B cell (primary cell): ENCODE data around the gene KRTAP10-1. TPM values are rescaled to one million over a fixed set of nuclear protein-coding genes. Genes with fewer than 3 reads are reported as not detected.

Experiments used
- ATAC-seq: fragments of 200-7000 bp; cut with Tn5 transposase; one replicate; pipeline ENCODE4 v1.10.0; 2021; ENCODE audit warnings: low read depth, mild to moderate bottlenecking, moderate number of reproducible peaks, moderate library complexity
- CTCF ChIA-PET: fragments of 350-600 bp; sonication (Branson Sonifier 250); formaldehyde crosslinking; loops from one replicate; lab custom pipeline; 2021; ENCODE audit warnings: antibody characterized with exemption, inconsistent platforms; lab: Charles Lee
- POLR2A ChIA-PET: fragments of 350-600 bp; sonication (Branson Sonifier 250); formaldehyde crosslinking; loops from one replicate; lab custom pipeline; 2021; ENCODE audit warnings: antibody characterized with exemption; lab: Charles Lee
- DNase-seq: peaks from one replicate; pipeline ENCODE4 v3.0.0; 2013
- H2AFZ ChIP-seq: 2 replicates; pipeline ENCODE4 v1.6.1; 2012; ENCODE audit warnings: mild to moderate bottlenecking, low read depth, low read length; ENCODE audit not compliant: insufficient read depth, poor library complexity, severe bottlenecking
- H3K27ac ChIP-seq, 2 donors: 1 replicate in 1 of 2; 2 replicates in 1 of 2; pipeline ENCODE4 v1.5.1; 2012 to 2013; ENCODE audit warnings: low read length in 2 of 2, mild to moderate bottlenecking in 2 of 2, moderate library complexity in 1 of 2
- H3K27me3 ChIP-seq, 4 experiments: fragments of 200-600 bp in 1 of 4; sonication (generic) in 1 of 4; replicated peaks in 1 of 4; 1 replicate in 2 of 4; 2 replicates in 2 of 4; pipeline versions ENCODE4 v1.6.1 to v1.7.0; 2013 to 2016; ENCODE audit warnings: low read length in 3 of 4, mild to moderate bottlenecking in 2 of 4, mixed read lengths in 1 of 4, moderate library complexity in 1 of 4; ENCODE audit not compliant: insufficient read depth in 4 of 4, control insufficient read depth in 3 of 4; ENCODE audit errors: control extremely low read depth in 1 of 4
- H3K36me3 ChIP-seq, 2 experiments: replicated peaks in 1 of 2; 1 replicate in 1 of 2; 2 replicates in 1 of 2; pipeline versions ENCODE4 v1.6.1 to v1.7.1; 2013; ENCODE audit warnings: low read length in 1 of 2; ENCODE audit not compliant: insufficient read depth in 2 of 2, control insufficient read depth in 1 of 2; ENCODE audit errors: control extremely low read depth in 1 of 2, extremely low read depth in 1 of 2
- H3K4me1 ChIP-seq, 2 donors: fragments of 200-600 bp in 1 of 2; sonication (generic) in 1 of 2; 1 replicate in 1 of 2; 2 replicates in 1 of 2; pipeline versions ENCODE4 v1.5.1 to v1.6.1; 2013 to 2017; ENCODE audit warnings: low read length in 2 of 2; ENCODE audit not compliant: control insufficient read depth in 2 of 2, insufficient read depth in 2 of 2
- H3K4me2 ChIP-seq: replicated peaks from 2 replicates; pipeline ENCODE3; 2012; ENCODE audit warnings: mild to moderate bottlenecking, low read depth, low read length; ENCODE audit not compliant: poor library complexity, severe bottlenecking
- H3K4me3 ChIP-seq, 5 experiments: fragments of 200-600 bp in 1 of 5; sonication (generic) in 1 of 5; 1 replicate in 3 of 5; 2 replicates in 2 of 5; pipeline versions ENCODE4 v1.5.1 to v1.7.0; 2011 to 2016; ENCODE audit warnings: low read length in 4 of 5, mild to moderate bottlenecking in 4 of 5, low read depth in 2 of 5, control low read depth in 1 of 5, moderate library complexity in 1 of 5; ENCODE audit not compliant: insufficient read depth in 1 of 5; ENCODE audit errors: control extremely low read depth in 1 of 5, extremely low read depth in 1 of 5
- H3K79me2 ChIP-seq: fragments of 200-600 bp; sonication (generic); one replicate; pipeline ENCODE4 v1.6.0; 2016; ENCODE audit warnings: low read length; ENCODE audit not compliant: control insufficient read depth, insufficient read depth
- H3K9ac ChIP-seq: fragments of 200-600 bp; sonication (generic); 2 replicates; pipeline ENCODE4 v1.6.1; 2017; ENCODE audit warnings: mild to moderate bottlenecking, low read length, moderate library complexity
- H3K9me3 ChIP-seq, 3 donors: one replicate each; pipeline versions ENCODE4 v1.6.1 to v1.7.1; 2013; ENCODE audit warnings: low read length in 2 of 3; ENCODE audit not compliant: control insufficient read depth in 2 of 3, insufficient read depth in 1 of 3; ENCODE audit errors: control extremely low read depth in 1 of 3
- H4K20me1 ChIP-seq: 2 replicates; pipeline ENCODE4 v1.6.0; 2012; ENCODE audit warnings: mild to moderate bottlenecking, low read length; ENCODE audit not compliant: insufficient read depth, control insufficient read depth, poor library complexity, severe bottlenecking
- H3K27ac Mint-ChIP-seq: one replicate; pipeline ENCODE4 v1.8.0; 2021; ENCODE audit warnings: mixed read lengths
- H3K27me3 Mint-ChIP-seq: one replicate; pipeline ENCODE4 v1.8.0; 2021; ENCODE audit warnings: mixed read lengths
- H3K4me1 Mint-ChIP-seq: one replicate; pipeline ENCODE4 v1.8.0; 2021; ENCODE audit warnings: mixed read lengths
- H3K4me3 Mint-ChIP-seq: one replicate; pipeline ENCODE4 v1.8.0; 2021; ENCODE audit warnings: mixed read lengths
- H3K9me3 Mint-ChIP-seq: one replicate; pipeline ENCODE4 v1.8.0; 2022; ENCODE audit warnings: mixed read lengths; ENCODE audit not compliant: insufficient read depth
- CTCF ChIP-seq: fragments of 200-600 bp; IDR thresholded peaks from one replicate; pipeline ENCODE4 v1.8.0; 2022; ENCODE audit warnings: antibody characterized with exemption, mild to moderate bottlenecking
- EZH2 ChIP-seq: IDR thresholded peaks from 2 replicates; pipeline ENCODE4 v1.6.1; 2012; ENCODE audit warnings: borderline replicate concordance, low read depth, mild to moderate bottlenecking, moderate library complexity, low read length; ENCODE audit not compliant: insufficient read depth, poor library complexity, severe bottlenecking
- WGBS: methylation state at CpG from one replicate; pipeline ENCODE4 v1.1.5; 2013; ENCODE audit warnings: missing lambda C conversion rate; ENCODE audit not compliant: insufficient coverage; 5-methylcytosine and 5-hydroxymethylcytosine counted together
- intact Hi-C: fragments of 100-400 bp; cut with micrococcal nuclease; formaldehyde crosslinking; loops from one replicate; pipeline ENCODE4 v1.10.0; 2022
- polyA plus RNA-seq: library from polyadenylated mRNA; depleted of rRNA; stranded (reverse); fragments of >200 nt; gene quantifications from 2 replicates; pipeline ENCODE4 v1.2.3, GENCODE V29; 2012
- total RNA-seq, 2 donors: library from RNA; stranded (reverse); fragments of 120-200 nt in 1 of 2; gene quantifications; 1 replicate in 1 of 2; 2 replicates in 1 of 2; pipeline versions ENCODE4 v1.2.3 to v1.2.4, GENCODE V29; 2013 to 2022

Gene KRTAP10-1
- total and polyA plus RNA-seq, 2 donors (not counting 1 experiment from before 2014, with no cell fraction given) = not detected

GRCh38 chr21:44494418-44494817 lies 45.6 kb downstream of the KRTAP10-1 start:
- Histone ChIP-seq H3K4me1 (no peaks in the 10 kb centered on the region), H3K4me3 (no peak overlapping the region), H3K27me3 (peaks cover 0 to 12% (median 0%) of the 10 kb centered on the region in 4 experiments), H3K79me2 (no peaks in the 10 kb centered on the region), H3K9ac (no peak overlapping the region), H2AFZ (no peak overlapping the region), H3K27ac (no peak overlapping the region), H3K36me3 (no peaks in the 10 kb centered on the region), H3K9me3 (peaks cover 0 to 14% (median 8%) of the 10 kb centered on the region in 3 donors), H4K20me1 (no peaks in the 10 kb centered on the region), H3K4me2 (no peak overlapping the region)
- H3K4me3 Mint-ChIP-seq = no peak overlapping the region
- no peak for ATAC-seq
- no peak overlapping the region for H3K27ac Mint-ChIP-seq
- 85% methylated on average over 9 of the region's 17 CpGs for WGBS
- H3K4me1 Mint-ChIP-seq = no peaks in the 10 kb centered on the region
- peaks cover 42% of the 10 kb centered on the region for H3K27me3 Mint-ChIP-seq
- ChIA-PET POLR2A (interaction anchor here (0.7 kb wide), 1 partner anchor 143 kb away, joined by 13 read pairs; the partner anchor contains the start of gene KRTAP10-10), CTCF (interaction anchor here (0.8 kb wide), 1 partner anchor 13 kb away, joined by 3 read pairs; no protein-coding TSS in a partner anchor)
- TF ChIP-seq CTCF (no peak), EZH2 (no peak)
- DNase-seq = no peak
- intact Hi-C loops = no loop called here
- H3K9me3 Mint-ChIP-seq = peaks cover 7% of the 10 kb centered on the region

DNA sequence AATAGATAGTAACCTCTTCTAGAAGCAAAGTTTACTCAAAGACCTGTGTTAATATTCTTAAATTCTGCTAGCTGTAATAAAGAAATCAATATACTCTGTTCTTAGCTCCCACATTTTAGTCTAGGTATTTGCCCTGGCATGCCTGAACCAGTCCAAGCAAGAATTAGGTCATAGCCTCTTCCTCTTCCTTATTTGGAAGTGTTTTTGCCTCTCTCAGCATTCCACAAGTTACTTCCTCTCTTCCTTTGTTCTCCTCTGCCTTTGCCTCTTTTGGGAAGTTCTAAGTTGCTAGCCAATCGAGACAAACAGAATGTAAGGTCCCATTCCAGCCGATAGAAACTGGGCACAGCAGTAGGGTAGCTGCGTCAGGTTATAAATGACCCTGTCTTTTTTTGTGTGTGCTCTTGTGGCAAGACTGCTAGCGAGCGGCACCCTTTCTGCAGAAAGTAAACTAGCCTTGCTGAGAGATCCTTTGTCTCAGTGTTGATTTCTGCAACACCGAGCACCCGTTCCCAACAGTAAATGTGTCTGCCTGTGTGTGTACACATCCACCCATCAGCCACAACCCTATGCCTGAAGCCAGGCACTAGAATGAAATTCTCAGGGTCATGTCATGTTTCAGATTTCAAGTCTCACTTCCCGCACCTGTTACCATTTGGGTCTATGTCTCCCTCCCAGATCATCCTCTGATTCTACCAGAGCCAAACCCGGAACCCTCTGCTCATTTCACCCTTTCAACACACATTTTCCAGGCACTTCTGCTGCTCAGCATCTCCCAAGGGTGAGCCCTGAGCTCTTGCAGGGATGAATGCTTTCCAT lies 47.2 kb downstream of the KRTAP10-1 start:
- H3K27me3 Mint-ChIP-seq = peaks cover 49% of the 10 kb centered on the region
- Histone ChIP-seq H3K4me2 (no peak overlapping the region), H3K4me1 (no peaks in the 10 kb centered on the region), H2AFZ (no peak overlapping the region), H3K27ac (no peak overlapping the region), H3K9ac (no peak overlapping the region), H4K20me1 (no peaks in the 10 kb centered on the region), H3K4me3 (no peak overlapping the region), H3K79me2 (no peaks in the 10 kb centered on the region), H3K27me3 (peaks cover 0 to 21% (median 0%) of the 10 kb centered on the region in 4 experiments), H3K9me3 (peaks cover 2 to 21% (median 13%) of the 10 kb centered on the region in 3 donors), H3K36me3 (no peaks in the 10 kb centered on the region)
- peaks cover 7% of the 10 kb centered on the region for H3K9me3 Mint-ChIP-seq
- WGBS = 93% methylated on average over 9 of the region's 9 CpGs
- no peak overlapping the region for H3K4me3 Mint-ChIP-seq
- POLR2A ChIA-PET = no interaction called here
- CTCF ChIA-PET = no interaction called here
- TF ChIP-seq EZH2 (no peak), CTCF (no peak)
- ATAC-seq (no peak), DNase-seq (no peak)
- no peaks in the 10 kb centered on the region for H3K4me1 Mint-ChIP-seq
- intact Hi-C loops = no loop called here
- H3K27ac Mint-ChIP-seq = no peak overlapping the region
